ENCODE results near the gene PSMD8. TPM values are rescaled to one million over a fixed set of nuclear protein-coding genes. Genes with fewer than 3 reads are reported as not detected.

PSMD8 gene
- total and polyA plus RNA-seq, 2 donors (not counting 3 experiments of a cell fraction or from before 2014, with no cell fraction given): 203 to 543 TPM

DNA sequence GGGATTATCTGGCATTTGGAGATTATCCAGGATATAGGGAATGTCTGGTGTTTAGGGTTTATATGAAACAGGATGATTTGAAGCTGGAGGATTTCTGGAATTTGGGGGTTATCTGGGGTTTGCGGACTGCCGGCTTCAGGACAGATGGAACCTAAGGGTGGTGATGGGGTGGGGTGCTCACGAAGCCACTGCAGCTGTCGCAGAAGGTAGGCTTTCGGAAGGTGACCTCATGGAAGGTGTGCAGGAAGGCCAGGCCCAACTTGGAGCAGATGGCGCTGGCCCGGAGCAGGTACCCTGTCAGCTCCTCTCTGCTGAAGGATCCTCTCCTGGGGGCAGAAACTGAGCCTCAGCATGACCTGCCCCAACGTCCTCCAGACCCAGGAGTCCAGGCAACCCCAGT is 38.1 kb downstream of the PSMD8 start:
- no peak overlapping the region for H3K4me2 ChIP-seq (ENCODE audit: insufficient read depth, low read length)
- ChIA-PET CTCF (interaction anchor here (1.6 to 3.1 kb wide), 2 partner anchors 10 to 222 kb away, joined by 5 to 8 read pairs; partner anchors contain the start of gene FAM98C), POLR2A (no interaction called here)
- H3K9ac ChIP-seq (replicated peaks; ENCODE audit: extremely low read depth, insufficient read depth, low read length): no peak overlapping the region
- H3K4me3 ChIP-seq (replicated peaks in 1 of 3; ENCODE audit: insufficient read depth in 1 of 3, low read depth in 1 of 3, low read length in 3 of 3): no peak overlapping the region
- H4K20me1 ChIP-seq (replicated peaks; ENCODE audit: control insufficient read depth, extremely low read depth, insufficient read depth, low read length): no peaks in the 10 kb centered on the region
- BruUV-seq (replicated peaks): no TSS peak
- H3K79me2 ChIP-seq (ENCODE audit: control insufficient read depth, insufficient read depth, low read length): no peaks in the 10 kb centered on the region
- dilution Hi-C loops (cut with MboI; ENCODE audit: extremely low pct_ligation_motif_present, low sequenced_read_pairs) (no loop called here), intact Hi-C loops (cut with micrococcal nuclease) (no loop called here)
- H3K27ac ChIP-seq (ENCODE audit: insufficient read depth, low read depth, low read length): no peak overlapping the region
- FAIRE-seq (no peak), DNase-seq (ENCODE audit: low read depth, low spot score) (no peak)
- no peaks in the 10 kb centered on the region for H3K27me3 ChIP-seq (ENCODE audit: control insufficient read depth in 2 of 2, insufficient read depth in 2 of 2, low read length in 2 of 2)
- no peaks in the 10 kb centered on the region for H3K4me1 ChIP-seq (ENCODE audit: control insufficient read depth, extremely low read depth, insufficient read depth, low read length)
- H3K36me3 ChIP-seq (ENCODE audit: control insufficient read depth in 2 of 2, extremely low read depth in 1 of 2, insufficient read depth in 2 of 2, low read length in 2 of 2): no peaks in the 10 kb centered on the region
- no peak overlapping the region for H2AFZ ChIP-seq (ENCODE audit: low read depth, low read length)
- H3K9me3 ChIP-seq (replicated peaks; ENCODE audit: control insufficient read depth, insufficient read depth, low read length): no peaks in the 10 kb centered on the region
- TF ChIP-seq, protein P1, sequence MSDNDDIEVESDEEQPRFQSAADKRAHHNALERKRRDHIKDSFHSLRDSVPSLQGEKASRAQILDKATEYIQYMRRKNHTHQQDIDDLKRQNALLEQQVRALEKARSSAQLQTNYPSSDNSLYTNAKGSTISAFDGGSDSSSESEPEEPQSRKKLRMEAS (IDR thresholded peaks at IDR 0.05; ENCODE audit: insufficient read depth, insufficient read length): no peak
- TF ChIP-seq EZH2 (IDR thresholded peaks at IDR 0.05; ENCODE audit: borderline replicate concordance, low read depth, low read length, severe bottlenecking) (no peak), POLR2A (IDR thresholded peaks at IDR 0.05; ENCODE audit: low read depth, low read length) (no peak), POLR2AphosphoS5 (IDR thresholded peaks at IDR 0.05; ENCODE audit: insufficient read depth, low read depth, low read length) (no peak), GATA2 (IDR thresholded peaks at IDR 0.05; ENCODE audit: insufficient read depth, insufficient read length, low read depth, low read length) (no peak), JUN (IDR thresholded peaks at IDR 0.05; ENCODE audit: borderline replicate concordance, insufficient read depth, insufficient read length, low read depth) (no peak)
- H3K9me1 ChIP-seq (replicated peaks; ENCODE audit: control insufficient read depth, extremely low read depth, insufficient read depth, low read length): no peaks in the 10 kb centered on the region

DNA sequence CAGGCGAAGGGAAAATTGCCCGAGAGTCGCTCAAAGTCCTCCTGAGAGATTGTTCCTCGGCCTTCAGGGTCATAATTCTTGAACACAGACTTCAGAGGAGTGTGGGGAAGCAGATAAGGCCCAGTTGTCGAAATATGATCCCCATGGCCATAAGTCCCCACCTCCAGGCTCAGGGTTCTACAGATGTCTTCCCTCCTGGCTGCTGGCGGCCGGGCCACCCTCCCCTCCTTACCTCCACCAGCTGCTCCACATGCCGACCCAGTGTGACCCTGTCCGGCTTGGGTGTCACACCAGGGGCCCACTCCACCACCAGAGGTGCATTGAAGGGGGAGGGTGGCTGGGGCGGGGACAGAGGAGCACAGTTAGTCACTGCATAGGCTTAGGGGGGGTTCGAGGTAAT is 38.6 kb downstream of the PSMD8 start:
- Histone ChIP-seq H3K4me2 (ENCODE audit: insufficient read depth, low read length) (no peak overlapping the region), H3K9me1 (replicated peaks; ENCODE audit: control insufficient read depth, extremely low read depth, insufficient read depth, low read length) (no peaks in the 10 kb centered on the region), H3K27me3 (ENCODE audit: control insufficient read depth in 2 of 2, insufficient read depth in 2 of 2, low read length in 2 of 2) (no peaks in the 10 kb centered on the region), H3K4me3 (replicated peaks in 1 of 3; ENCODE audit: insufficient read depth in 1 of 3, low read depth in 1 of 3, low read length in 3 of 3) (no peak overlapping the region), H3K4me1 (ENCODE audit: control insufficient read depth, extremely low read depth, insufficient read depth, low read length) (no peaks in the 10 kb centered on the region), H2AFZ (ENCODE audit: low read depth, low read length) (no peak overlapping the region), H3K79me2 (ENCODE audit: control insufficient read depth, insufficient read depth, low read length) (no peaks in the 10 kb centered on the region), H3K9ac (replicated peaks; ENCODE audit: extremely low read depth, insufficient read depth, low read length) (no peak overlapping the region), H3K27ac (ENCODE audit: insufficient read depth, low read depth, low read length) (no peak overlapping the region), H4K20me1 (replicated peaks; ENCODE audit: control insufficient read depth, extremely low read depth, insufficient read depth, low read length) (no peaks in the 10 kb centered on the region), H3K9me3 (replicated peaks; ENCODE audit: control insufficient read depth, insufficient read depth, low read length) (no peaks in the 10 kb centered on the region), H3K36me3 (ENCODE audit: control insufficient read depth in 2 of 2, extremely low read depth in 1 of 2, insufficient read depth in 2 of 2, low read length in 2 of 2) (no peaks in the 10 kb centered on the region)
- DNase-seq (ENCODE audit: low read depth, low spot score) (no peak), FAIRE-seq (no peak)
- dilution Hi-C loops (cut with MboI; ENCODE audit: extremely low pct_ligation_motif_present, low sequenced_read_pairs): no loop called here
- ChIA-PET POLR2A (no interaction called here), CTCF (interaction anchor here (0.9 to 3.1 kb wide), 2 partner anchors 10 to 221 kb away, joined by 4 to 8 read pairs; partner anchors contain the start of gene FAM98C)
- BruUV-seq (replicated peaks): no TSS peak
- TF ChIP-seq GATA2 (IDR thresholded peaks at IDR 0.05; ENCODE audit: insufficient read depth, insufficient read length, low read depth, low read length) (no peak), CTCF (IDR thresholded peaks at IDR 0.05; ENCODE audit: extremely low read depth in 1 of 2, insufficient read depth in 1 of 2, low read depth in 1 of 2, low read length in 2 of 2) (no peak)
- intact Hi-C loops (cut with micrococcal nuclease): no loop called here
